B cell (primary cell): Measurements from ENCODE around the gene ZNF587.
"Not testable (repeated sequence)": the region's sequence is repeated elsewhere in the genome, so short reads cannot be mapped to it uniquely, and the experiment has no call there.

Experiments used
- CTCF ChIP-seq: fragments of 200-600 bp; IDR thresholded peaks from one replicate; pipeline ENCODE4 v1.8.0; 2022; ENCODE audit warnings: antibody characterized with exemption, mild to moderate bottlenecking
- EZH2 ChIP-seq: IDR thresholded peaks from 2 replicates; pipeline ENCODE4 v1.6.1; 2012; ENCODE audit warnings: borderline replicate concordance, low read depth, mild to moderate bottlenecking, moderate library complexity, low read length; ENCODE audit not compliant: insufficient read depth, poor library complexity, severe bottlenecking

GRCh38 chr19:57869655-57870054, 20.0 kb downstream of the ZNF587 start:
- not testable (repeated sequence) for TF ChIP-seq EZH2, CTCF
